Measurements from ENCODE around the gene TSHZ2. TPM values are rescaled to one million over a fixed set of nuclear protein-coding genes. Genes with fewer than 3 reads are reported as not detected.

TSHZ2 gene
- total and polyA plus RNA-seq, 7 donors: 1.2 to 32.7 (median 14.0) TPM

DNA sequence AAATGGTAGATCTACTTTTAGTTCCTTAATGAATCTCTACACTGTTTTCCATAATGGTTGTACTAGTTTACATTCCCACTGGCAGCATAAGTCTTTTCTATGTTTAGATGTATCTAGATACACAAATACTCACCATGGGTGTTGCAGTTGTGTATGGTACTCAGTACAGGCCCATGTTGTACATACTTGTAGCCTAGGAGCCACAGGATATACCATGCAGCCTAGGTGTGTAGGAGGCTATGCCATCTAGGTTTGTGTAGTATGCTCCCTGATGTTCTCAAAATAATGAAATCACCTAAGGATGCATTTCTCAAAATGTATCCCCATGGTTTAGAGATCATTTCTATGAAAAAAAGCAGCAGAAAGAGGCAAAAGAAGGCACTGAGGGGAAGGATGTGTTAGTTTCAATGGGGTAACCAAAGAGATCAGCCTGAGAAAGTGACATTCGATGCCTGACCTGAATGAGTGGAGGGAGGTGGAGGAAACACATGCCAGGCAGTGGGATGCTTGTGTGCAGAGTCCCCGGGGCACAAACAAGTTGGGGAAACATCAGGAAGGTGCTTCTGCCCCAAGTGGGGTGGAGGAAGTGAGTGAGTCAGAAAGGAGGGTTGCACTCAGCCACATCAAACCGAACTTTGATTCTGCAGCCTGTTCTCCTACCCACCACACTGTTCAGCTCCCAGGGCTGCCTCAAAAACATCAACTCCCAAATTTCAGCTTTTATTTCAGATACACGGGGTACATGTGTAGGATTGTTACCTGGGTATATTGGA lies 430.3 kb downstream of the TSHZ2 start:
- intact Hi-C loops (cut with DNase I): no loop called here
- Histone ChIP-seq H3K36me3 (no peaks in the 10 kb centered on the region), H3K27me3 (no peaks in the 10 kb centered on the region), H3K4me3 (no peak overlapping the region), H3K27ac (no peak overlapping the region), H3K4me1 (no peaks in the 10 kb centered on the region), H3K9me3 (no peaks in the 10 kb centered on the region)
- TF ChIP-seq POLR2A (IDR thresholded peaks at IDR 0.05): no peak
- no peak for TF ChIP-seq POLR2AphosphoS5 (IDR thresholded peaks at IDR 0.05)
- no peak for TF ChIP-seq CTCF (IDR thresholded peaks at IDR 0.05)
- no peak for TF ChIP-seq EP300 (IDR thresholded peaks at IDR 0.05)
- 56 to 84% methylated on average over 4 of the region's 4 CpGs for WGBS, 2 donors
- no peak for DNase-seq

DNA sequence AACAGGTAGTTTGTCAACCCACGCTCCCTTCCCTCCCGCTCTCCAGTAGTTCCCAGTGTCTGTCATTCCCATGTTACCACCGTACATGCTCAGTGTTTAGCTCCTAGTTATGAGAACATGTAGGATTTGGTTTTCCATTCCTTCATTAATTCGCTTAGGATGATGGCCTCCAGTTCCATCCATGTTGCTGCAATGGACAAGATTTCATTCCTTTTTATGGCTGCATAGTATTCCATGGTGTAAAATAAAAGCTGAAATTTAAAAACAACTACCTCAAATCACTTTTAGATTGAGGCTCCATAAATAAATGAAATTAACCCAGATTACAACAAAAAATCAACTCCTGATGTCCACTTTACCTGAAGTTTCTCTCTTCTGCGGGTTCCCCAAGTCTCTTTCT lies 430.9 kb downstream of the TSHZ2 start:
- H3K9me3 ChIP-seq: no peaks in the 10 kb centered on the region
- H3K4me3 ChIP-seq: no peak overlapping the region
- no peak for DNase-seq
- H3K36me3 ChIP-seq: no peaks in the 10 kb centered on the region
- intact Hi-C loops (cut with DNase I): no loop called here
- H3K27ac ChIP-seq: no peak overlapping the region
- WGBS, 2 donors: 95 to 96% methylated on average over 5 of the region's 5 CpGs
- TF ChIP-seq POLR2A (IDR thresholded peaks at IDR 0.05): no peak
- no peak for TF ChIP-seq EP300 (IDR thresholded peaks at IDR 0.05)
- no peak for TF ChIP-seq POLR2AphosphoS5 (IDR thresholded peaks at IDR 0.05)
- TF ChIP-seq CTCF (IDR thresholded peaks at IDR 0.05): no peak
- no peaks in the 10 kb centered on the region for H3K27me3 ChIP-seq
- no peaks in the 10 kb centered on the region for H3K4me1 ChIP-seq

GRCh38 chr20:53405139-53405538 lies 433.0 kb downstream of the TSHZ2 start:
- TF ChIP-seq POLR2A (IDR thresholded peaks at IDR 0.05): no peak
- no peak for TF ChIP-seq POLR2AphosphoS5 (IDR thresholded peaks at IDR 0.05)
- Histone ChIP-seq H3K9me3 (no peaks in the 10 kb centered on the region), H3K4me3 (no peak overlapping the region), H3K27me3 (no peaks in the 10 kb centered on the region), H3K36me3 (no peaks in the 10 kb centered on the region), H3K4me1 (no peaks in the 10 kb centered on the region), H3K27ac (no peak overlapping the region)
- 38 to 61% methylated on average over 3 of the region's 3 CpGs for WGBS, 2 donors
- intact Hi-C loops (cut with DNase I): no loop called here
- no peak for DNase-seq

GRCh38 chr20:53406580-53406979 lies 434.4 kb downstream of the TSHZ2 start:
- intact Hi-C loops (cut with DNase I): no loop called here
- Histone ChIP-seq H3K27ac (no peak overlapping the region), H3K36me3 (no peaks in the 10 kb centered on the region), H3K27me3 (no peaks in the 10 kb centered on the region), H3K4me1 (no peaks in the 10 kb centered on the region), H3K9me3 (no peaks in the 10 kb centered on the region), H3K4me3 (no peak overlapping the region)
- TF ChIP-seq CTCF (IDR thresholded peaks at IDR 0.05): no peak
- DNase-seq: no peak
- WGBS, 2 donors: 92% methylated on average over 3 of the region's 3 CpGs

- no peak overlapping the region for H3K27ac ChIP-seq
- intact Hi-C loops (cut with DNase I): no loop called here
- no peaks in the 10 kb centered on the region for H3K9me3 ChIP-seq
- DNase-seq: no peak
- 61 to 68% methylated on average over 11 of the region's 11 CpGs for WGBS, 2 donors
- no peak overlapping the region for H3K4me3 ChIP-seq
- TF ChIP-seq EP300 (IDR thresholded peaks at IDR 0.05) (no peak), POLR2A (IDR thresholded peaks at IDR 0.05) (no peak), CTCF (IDR thresholded peaks at IDR 0.05) (no peak), POLR2AphosphoS5 (IDR thresholded peaks at IDR 0.05) (no peak)
- H3K4me1 ChIP-seq: no peaks in the 10 kb centered on the region
- no peaks in the 10 kb centered on the region for H3K27me3 ChIP-seq
- H3K36me3 ChIP-seq: no peaks in the 10 kb centered on the region
Observed at GRCh38 chr20:53408691-53409446, 436.7 kb downstream of the TSHZ2 start.
